ENCODE results near the gene AP2A2. TPM values are rescaled to one million over a fixed set of nuclear protein-coding genes. Genes with fewer than 3 reads are reported as not detected.

The AP2A2 gene
- total and polyA plus RNA-seq, 8 donors: 15.0 to 350 (median 39.9) TPM

GRCh38 chr11:987671-988070, 62.0 kb downstream of the AP2A2 start:
- TF ChIP-seq CTCF (IDR thresholded peaks at IDR 0.05) (no peak), EP300 (IDR thresholded peaks at IDR 0.05) (no peak), POLR2A (IDR thresholded peaks at IDR 0.05) (no peak), POLR2AphosphoS5 (IDR thresholded peaks at IDR 0.05) (no peak)
- peaks cover 0 to 12% (median 10%) of the 10 kb centered on the region in 4 donors for H3K4me1 ChIP-seq
- WGBS, 5 donors: 94 to 97% (median 96%) methylated on average over 10 to 15 of the region's 15 CpGs
- H3K27me3 ChIP-seq: no peaks in the 10 kb centered on the region
- H3K36me3 ChIP-seq: peaks cover 68 to 100% (median 98%) of the 10 kb centered on the region in 4 donors
- no peak overlapping the region for H3K27ac ChIP-seq
- intact Hi-C loops (cut with DNase I; ENCODE audit: low total_unique reads): no loop called here
- H3K9me3 ChIP-seq: no peaks in the 10 kb centered on the region
- DNase-seq: no peak
- H3K4me3 ChIP-seq: no peak overlapping the region

- H3K27me3 ChIP-seq: no peaks in the 10 kb centered on the region
- WGBS, 5 donors: 82 to 95% (median 89%) methylated on average over 4 to 10 of the region's 10 CpGs
- no peak overlapping the region for H3K27ac ChIP-seq
- H3K4me3 ChIP-seq: no peak overlapping the region
- H3K36me3 ChIP-seq: peaks cover 81 to 100% (median 100%) of the 10 kb centered on the region in 4 donors
- intact Hi-C loops (cut with DNase I; ENCODE audit: low total_unique reads): no loop called here
- no peaks in the 10 kb centered on the region for H3K9me3 ChIP-seq
- peaks cover 0 to 12% (median 10%) of the 10 kb centered on the region in 4 donors for H3K4me1 ChIP-seq
- no peak for DNase-seq
- TF ChIP-seq POLR2AphosphoS5 (IDR thresholded peaks at IDR 0.05) (no peak), POLR2A (IDR thresholded peaks at IDR 0.05) (no peak), CTCF (IDR thresholded peaks at IDR 0.05) (no peak), EP300 (IDR thresholded peaks at IDR 0.05) (no peak)
Measured at GRCh38 chr11:990101-990500, 64.4 kb downstream of the AP2A2 start.

- Histone ChIP-seq H3K4me1 (peaks cover 0 to 10% (median 10%) of the 10 kb centered on the region in 4 donors), H3K36me3 (peaks cover 77 to 100% (median 98%) of the 10 kb centered on the region in 4 donors), H3K27ac (no peak overlapping the region), H3K9me3 (no peaks in the 10 kb centered on the region), H3K4me3 (no peak overlapping the region), H3K27me3 (no peaks in the 10 kb centered on the region)
- TF ChIP-seq POLR2AphosphoS5 (IDR thresholded peaks at IDR 0.05) (no peak), POLR2A (IDR thresholded peaks at IDR 0.05) (no peak), CTCF (IDR thresholded peaks at IDR 0.05) (no peak)
- intact Hi-C loops (cut with DNase I; ENCODE audit: low total_unique reads): no loop called here
- no peak for DNase-seq
- WGBS, 5 donors: 83 to 89% (median 86%) methylated on average over 11 to 12 of the region's 12 CpGs
Measured at GRCh38 chr11:991034-991433, 65.4 kb downstream of the AP2A2 start.

GRCh38 chr11:991711-992307, 66.1 kb downstream of the AP2A2 start:
- Histone ChIP-seq H3K4me3 (no peak overlapping the region), H3K27me3 (no peaks in the 10 kb centered on the region), H3K9me3 (no peaks in the 10 kb centered on the region), H3K36me3 (peaks cover 70 to 100% (median 98%) of the 10 kb centered on the region in 4 donors), H3K4me1 (peaks cover 0 to 3% (median 2%) of the 10 kb centered on the region in 4 donors), H3K27ac (no peak overlapping the region)
- WGBS, 5 donors: 80 to 88% (median 81%) methylated on average over 23 to 24 of the region's 24 CpGs
- TF ChIP-seq CTCF (IDR thresholded peaks at IDR 0.05) (no peak), POLR2AphosphoS5 (IDR thresholded peaks at IDR 0.05) (no peak), EP300 (IDR thresholded peaks at IDR 0.05) (no peak), POLR2A (IDR thresholded peaks at IDR 0.05) (no peak)
- intact Hi-C loops (cut with DNase I; ENCODE audit: low total_unique reads): no loop called here
- DNase-seq: no peak

All from stomach (tissue), 9 donors.